Activated CD8-positive, alpha-beta T cell treated with anti-CD3 and anti-CD28 coated beads, Interleukin-2, amount 10 ng/mL, durations not matched to agents 7 days and 5 days (primary cell): ENCODE measurements around the gene PPM1L. TPM values are rescaled to one million over a fixed set of nuclear protein-coding genes. Genes with fewer than 3 reads are reported as not detected.

Experiments
- ATAC-seq: fragments of 150-1000 bp; cut with Tn5 transposase; one replicate; pipeline ENCODE4 v1.10.0; 2021; ENCODE audit warnings: moderate library complexity
- CTCF ChIA-PET: fragments of 350-600 bp; sonication (Branson Sonifier 250); formaldehyde crosslinking; loops from one replicate; lab custom pipeline; 2021; ENCODE audit warnings: antibody characterized with exemption; lab: Charles Lee
- POLR2A ChIA-PET: fragments of 350-600 bp; sonication (Branson Sonifier 250); formaldehyde crosslinking; loops from one replicate; lab custom pipeline; 2021; ENCODE audit warnings: antibody characterized with exemption; lab: Charles Lee
- DNase-seq: peaks from one replicate; pipeline ENCODE4 v3.0.0-alpha.2; 2020
- H3K27ac Mint-ChIP-seq: one replicate; pipeline ENCODE4 v1.8.0; 2021; ENCODE audit warnings: mild to moderate bottlenecking, mixed read lengths
- H3K27me3 Mint-ChIP-seq: one replicate; pipeline ENCODE4 v1.8.0; 2021; ENCODE audit warnings: low read depth, mixed read lengths
- H3K36me3 Mint-ChIP-seq: one replicate; pipeline ENCODE4 v1.8.0; 2021; ENCODE audit warnings: low read depth, mixed read lengths
- H3K4me1 Mint-ChIP-seq: one replicate; pipeline ENCODE4 v1.8.0; 2021; ENCODE audit warnings: low read depth, mixed read lengths
- H3K4me3 Mint-ChIP-seq: one replicate; pipeline ENCODE4 v1.8.0; 2021; ENCODE audit warnings: mild to moderate bottlenecking, mixed read lengths
- H3K9me3 Mint-ChIP-seq: one replicate; pipeline ENCODE4 v1.8.0; 2022; ENCODE audit warnings: mixed read lengths; ENCODE audit not compliant: insufficient read depth
- total RNA-seq, 2 experiments: library from RNA; stranded (reverse); gene quantifications; one replicate each; pipeline ENCODE4 v1.2.3, GENCODE V29; 2021

The PPM1L gene
- total RNA-seq, 2 experiments from 2014 or later, result 3.8 to 3.9 TPM

- POLR2A ChIA-PET, result no interaction called here
- ATAC-seq, result no peak
- CTCF ChIA-PET, result no interaction called here
- Mint-ChIP-seq H3K4me1 (no peaks in the 10 kb centered on the region), H3K27ac (no peak overlapping the region), H3K4me3 (no peak overlapping the region), H3K9me3 (no peaks in the 10 kb centered on the region), H3K27me3 (no peaks in the 10 kb centered on the region), H3K36me3 (no peaks in the 10 kb centered on the region)
- no peak for DNase-seq
These were observed 75.4 kb downstream of the PPM1L start for GRCh38 chr3:160831401-160831800.

- H3K9me3 Mint-ChIP-seq, result no peaks in the 10 kb centered on the region
- ATAC-seq, result peak; percentile 60
- peaks cover 15% of the 10 kb centered on the region for H3K4me1 Mint-ChIP-seq
- CTCF ChIA-PET, result no interaction called here
- H3K36me3 Mint-ChIP-seq, result no peaks in the 10 kb centered on the region
- no peak for DNase-seq
- POLR2A ChIA-PET, result interaction anchor here (0.7 kb wide), 1 partner anchor 72 kb away, joined by 5 read pairs; no protein-coding TSS in a partner anchor
- H3K4me3 Mint-ChIP-seq, result no peak overlapping the region
- no peaks in the 10 kb centered on the region for H3K27me3 Mint-ChIP-seq
- H3K27ac Mint-ChIP-seq, result no peak overlapping the region
These were observed 81.5 kb downstream of the PPM1L start for GRCh38 chr3:160837394-160837980.

DNA sequence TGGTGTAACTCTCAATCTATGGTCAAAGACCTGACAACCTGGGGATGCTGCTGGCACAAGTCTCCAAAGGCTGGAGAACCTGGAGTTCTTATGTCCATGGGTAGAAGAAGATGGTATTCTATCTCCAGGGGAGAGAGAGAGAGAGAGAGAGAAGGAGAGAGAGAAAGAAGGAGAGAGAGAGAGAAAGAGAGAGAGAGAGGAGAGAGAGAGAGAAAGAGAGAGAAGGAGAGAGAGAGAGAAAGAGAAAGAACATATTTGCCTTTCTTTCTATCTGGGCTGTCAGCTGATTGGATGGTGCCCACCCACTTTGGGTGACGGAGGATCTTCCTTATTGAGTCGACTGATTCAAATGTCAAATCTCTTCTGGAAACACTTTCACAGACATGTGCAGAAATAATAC is 84.6 kb downstream of the PPM1L start:
- H3K36me3 Mint-ChIP-seq, result no peaks in the 10 kb centered on the region

GRCh38 chr3:160841455-160841854 is 85.4 kb downstream of the PPM1L start:
- no peak for DNase-seq
- CTCF ChIA-PET, result no interaction called here
- Mint-ChIP-seq H3K27me3 (no peaks in the 10 kb centered on the region), H3K9me3 (no peaks in the 10 kb centered on the region), H3K27ac (no peak overlapping the region), H3K36me3 (no peaks in the 10 kb centered on the region), H3K4me1 (peaks cover 15% of the 10 kb centered on the region), H3K4me3 (no peak overlapping the region)
- POLR2A ChIA-PET, result no interaction called here
- ATAC-seq, result no peak

More for the DNA sequence above, 84.6 kb downstream of the PPM1L start:
- peaks cover 15% of the 10 kb centered on the region for H3K4me1 Mint-ChIP-seq
- POLR2A ChIA-PET, result no interaction called here
- no peaks in the 10 kb centered on the region for H3K9me3 Mint-ChIP-seq
- H3K4me3 Mint-ChIP-seq, result no peak overlapping the region
- H3K27me3 Mint-ChIP-seq, result no peaks in the 10 kb centered on the region
- no peak overlapping the region for H3K27ac Mint-ChIP-seq
- no peak for DNase-seq
- CTCF ChIA-PET, result interaction anchor here (0.7 kb wide), 1 partner anchor 1011 kb away, joined by 3 read pairs; no protein-coding TSS in a partner anchor
- ATAC-seq, result no peak

- ChIA-PET CTCF (no interaction called here), POLR2A (no interaction called here)
- Mint-ChIP-seq H3K27me3 (no peaks in the 10 kb centered on the region), H3K27ac (no peak overlapping the region), H3K4me3 (no peak overlapping the region), H3K4me1 (peaks cover 9% of the 10 kb centered on the region), H3K9me3 (no peaks in the 10 kb centered on the region), H3K36me3 (no peaks in the 10 kb centered on the region)
- ATAC-seq (no peak), DNase-seq (no peak)
These were observed 86.3 kb downstream of the PPM1L start for GRCh38 chr3:160842021-160843005.

DNA sequence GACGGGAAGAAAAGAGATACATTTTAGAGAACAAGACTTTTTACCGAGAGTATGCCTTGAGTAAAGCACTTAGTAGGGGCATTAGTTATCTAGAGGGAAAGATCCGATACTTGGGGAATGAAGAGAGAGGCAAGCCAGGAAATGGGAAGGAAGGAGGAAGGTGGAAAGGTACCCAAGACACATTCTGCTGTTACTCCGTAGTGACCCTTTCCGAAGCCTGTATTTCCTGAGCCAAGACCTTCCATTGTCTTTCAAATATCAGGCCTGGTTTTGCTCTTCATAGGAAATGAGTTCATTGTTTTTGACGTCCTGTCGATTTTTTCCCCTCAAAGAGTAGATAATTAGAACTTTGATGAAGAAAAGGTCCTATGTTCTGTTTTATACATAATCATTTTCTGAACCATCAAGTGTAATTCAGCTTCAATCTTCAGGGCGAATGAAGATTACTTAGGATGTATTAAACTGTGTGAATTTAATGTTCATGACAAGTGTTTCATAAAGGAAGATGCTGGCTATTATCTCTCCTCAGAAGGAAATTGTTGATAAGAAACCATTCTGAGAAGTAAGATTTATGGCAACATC is 95.7 kb downstream of the PPM1L start:
- no peak overlapping the region for H3K27ac Mint-ChIP-seq
- no peaks in the 10 kb centered on the region for H3K27me3 Mint-ChIP-seq
- ChIA-PET POLR2A (no interaction called here), CTCF (no interaction called here)
- H3K9me3 Mint-ChIP-seq, result no peaks in the 10 kb centered on the region
- H3K4me3 Mint-ChIP-seq, result no peak overlapping the region
- no peak for ATAC-seq
- H3K36me3 Mint-ChIP-seq, result no peaks in the 10 kb centered on the region
- no peak for DNase-seq
- no peaks in the 10 kb centered on the region for H3K4me1 Mint-ChIP-seq

DNA sequence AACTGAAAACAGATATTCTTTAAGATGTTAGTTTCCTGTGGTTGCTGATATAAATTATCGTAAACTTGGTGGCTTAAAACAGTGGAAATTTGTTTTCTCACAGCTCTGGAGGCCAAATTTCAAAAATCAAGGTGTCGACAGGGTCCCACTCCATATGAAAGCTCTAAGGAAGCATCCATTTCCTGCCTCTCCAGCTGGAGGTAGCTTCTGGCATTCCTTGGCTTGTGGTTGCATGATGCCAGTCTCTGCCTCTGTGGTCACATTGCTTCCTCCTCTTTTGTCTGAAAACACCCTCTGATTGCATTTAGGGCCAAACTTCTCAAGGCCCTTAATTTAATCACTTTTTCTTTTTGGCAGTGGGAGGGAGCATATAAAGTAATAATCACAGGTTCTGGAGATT is 96.8 kb downstream of the PPM1L start:
- Mint-ChIP-seq H3K27me3 (peaks cover 2% of the 10 kb centered on the region), H3K4me3 (no peak overlapping the region), H3K4me1 (no peaks in the 10 kb centered on the region), H3K27ac (no peak overlapping the region), H3K9me3 (no peaks in the 10 kb centered on the region), H3K36me3 (no peaks in the 10 kb centered on the region)
- POLR2A ChIA-PET, result no interaction called here
- CTCF ChIA-PET, result no interaction called here
- no peak for DNase-seq
- ATAC-seq, result no peak

DNA sequence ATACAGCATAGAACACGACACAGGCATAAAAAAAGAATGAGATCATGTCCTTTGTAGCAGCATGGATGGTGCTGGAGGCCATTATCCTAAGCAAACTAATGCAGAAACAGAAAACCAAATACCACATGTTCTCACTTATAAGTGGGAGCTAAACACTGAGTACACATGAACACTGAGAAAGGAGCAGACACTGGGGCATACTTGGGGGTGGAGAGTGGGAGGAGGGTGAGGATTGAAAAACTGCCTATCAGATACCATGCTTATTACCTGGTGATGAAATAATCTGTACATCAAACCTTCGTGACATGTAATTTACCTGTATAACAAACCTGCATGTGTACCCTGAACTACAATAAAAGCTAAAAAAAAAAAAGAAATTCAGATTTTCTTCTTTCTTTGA is 100.4 kb downstream of the PPM1L start:
- no peak overlapping the region for H3K4me3 Mint-ChIP-seq
- no peaks in the 10 kb centered on the region for H3K36me3 Mint-ChIP-seq
- no peak overlapping the region for H3K27ac Mint-ChIP-seq
- peaks cover 9% of the 10 kb centered on the region for H3K27me3 Mint-ChIP-seq
- ATAC-seq, result no peak
- H3K4me1 Mint-ChIP-seq, result no peaks in the 10 kb centered on the region
- no peak for DNase-seq
- no peaks in the 10 kb centered on the region for H3K9me3 Mint-ChIP-seq
- ChIA-PET CTCF (no interaction called here), POLR2A (no interaction called here)

- Mint-ChIP-seq H3K4me3 (no peak overlapping the region), H3K27ac (no peak overlapping the region), H3K36me3 (no peaks in the 10 kb centered on the region), H3K9me3 (no peaks in the 10 kb centered on the region), H3K27me3 (peaks cover 9% of the 10 kb centered on the region), H3K4me1 (no peaks in the 10 kb centered on the region)
- DNase-seq, result no peak
- ChIA-PET POLR2A (no interaction called here), CTCF (no interaction called here)
- no peak for ATAC-seq
These were observed 101.6 kb downstream of the PPM1L start for GRCh38 chr3:160857476-160858119.

- POLR2A ChIA-PET, result no interaction called here
- DNase-seq (no peak), ATAC-seq (no peak)
- Mint-ChIP-seq H3K4me1 (no peaks in the 10 kb centered on the region), H3K36me3 (no peaks in the 10 kb centered on the region), H3K27ac (no peak overlapping the region), H3K27me3 (peaks cover 9% of the 10 kb centered on the region), H3K4me3 (no peak overlapping the region), H3K9me3 (no peaks in the 10 kb centered on the region)
- CTCF ChIA-PET, result no interaction called here
These were observed 104.3 kb downstream of the PPM1L start for GRCh38 chr3:160860346-160860745.

- no peak for DNase-seq
- Mint-ChIP-seq H3K27me3 (peaks cover 3% of the 10 kb centered on the region), H3K9me3 (no peaks in the 10 kb centered on the region), H3K27ac (no peak overlapping the region), H3K36me3 (no peaks in the 10 kb centered on the region), H3K4me1 (no peaks in the 10 kb centered on the region), H3K4me3 (no peak overlapping the region)
- CTCF ChIA-PET, result no interaction called here
- ATAC-seq, result no peak
- POLR2A ChIA-PET, result no interaction called here
These were observed 113.8 kb downstream of the PPM1L start for GRCh38 chr3:160869825-160870224.

DNA sequence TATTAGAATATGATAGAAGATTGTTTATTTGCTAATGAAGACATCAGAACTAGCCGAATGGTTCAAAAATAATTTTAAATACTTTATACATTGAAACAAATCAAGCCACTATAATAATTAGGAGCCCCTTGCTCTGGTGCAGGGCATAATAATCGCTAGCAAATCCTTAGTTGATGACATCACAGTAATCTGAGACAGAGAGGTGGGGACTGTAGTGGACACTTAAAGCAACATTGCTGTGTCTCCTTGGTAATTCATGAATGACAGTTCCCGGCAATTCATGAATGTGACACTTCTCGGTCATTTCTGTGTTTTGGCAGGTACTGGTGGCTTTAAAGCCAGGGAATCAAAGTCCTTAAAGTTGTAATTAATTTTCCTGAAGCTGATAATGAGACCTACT is 114.3 kb downstream of the PPM1L start:
- no peak for ATAC-seq
- Mint-ChIP-seq H3K36me3 (no peaks in the 10 kb centered on the region), H3K27me3 (peaks cover 3% of the 10 kb centered on the region), H3K27ac (no peak overlapping the region), H3K9me3 (no peaks in the 10 kb centered on the region), H3K4me3 (no peak overlapping the region), H3K4me1 (no peaks in the 10 kb centered on the region)
- no peak for DNase-seq
- ChIA-PET POLR2A (no interaction called here), CTCF (no interaction called here)
